HL-60 (cell line): ENCODE measurements around the gene CDCA5.
A peak's percentile ranks its signal among the peaks of the same experiment; 100 is the strongest.

Source experiments
- CTCF ChIP-seq: IDR thresholded peaks from one replicate; pipeline ENCODE4 v1.5.1; 2011; ENCODE audit warnings: low read length, control low read depth, inconsistent platforms; ENCODE audit not compliant: insufficient read depth
- REST ChIP-seq: IDR thresholded peaks from 2 replicates; pipeline ENCODE4 v1.6.1; 2012; ENCODE audit warnings: low read depth; ENCODE audit not compliant: insufficient replicate concordance
- SPI1 ChIP-seq: IDR thresholded peaks from 2 replicates; pipeline ENCODE4 v1.6.1; 2012; ENCODE audit warnings: low read depth, mild to moderate bottlenecking, borderline replicate concordance

- peak; percentile 44; the same call in 1 of the 2 replicates for TF ChIP-seq SPI1
- TF ChIP-seq CTCF = no peak
- no peak for TF ChIP-seq REST
These were observed 1.6 kb upstream of the CDCA5 start for GRCh38 chr11:65085446-65085845.
